PFSK-1 (cell line): Measurements from ENCODE around the gene EXOSC5.

Experiments used
- POLR2AphosphoS5 ChIP-seq: IDR thresholded peaks from 2 replicates; pipeline ENCODE4 v1.6.1; 2012; ENCODE audit warnings: low read depth, mild to moderate bottlenecking, control low read depth, low read length, moderate library complexity
- SIN3A ChIP-seq: IDR thresholded peaks from 2 replicates; pipeline ENCODE4 v1.6.1; 2012; ENCODE audit warnings: mild to moderate bottlenecking, low read length, moderate library complexity, borderline replicate concordance; ENCODE audit not compliant: insufficient read depth

DNA sequence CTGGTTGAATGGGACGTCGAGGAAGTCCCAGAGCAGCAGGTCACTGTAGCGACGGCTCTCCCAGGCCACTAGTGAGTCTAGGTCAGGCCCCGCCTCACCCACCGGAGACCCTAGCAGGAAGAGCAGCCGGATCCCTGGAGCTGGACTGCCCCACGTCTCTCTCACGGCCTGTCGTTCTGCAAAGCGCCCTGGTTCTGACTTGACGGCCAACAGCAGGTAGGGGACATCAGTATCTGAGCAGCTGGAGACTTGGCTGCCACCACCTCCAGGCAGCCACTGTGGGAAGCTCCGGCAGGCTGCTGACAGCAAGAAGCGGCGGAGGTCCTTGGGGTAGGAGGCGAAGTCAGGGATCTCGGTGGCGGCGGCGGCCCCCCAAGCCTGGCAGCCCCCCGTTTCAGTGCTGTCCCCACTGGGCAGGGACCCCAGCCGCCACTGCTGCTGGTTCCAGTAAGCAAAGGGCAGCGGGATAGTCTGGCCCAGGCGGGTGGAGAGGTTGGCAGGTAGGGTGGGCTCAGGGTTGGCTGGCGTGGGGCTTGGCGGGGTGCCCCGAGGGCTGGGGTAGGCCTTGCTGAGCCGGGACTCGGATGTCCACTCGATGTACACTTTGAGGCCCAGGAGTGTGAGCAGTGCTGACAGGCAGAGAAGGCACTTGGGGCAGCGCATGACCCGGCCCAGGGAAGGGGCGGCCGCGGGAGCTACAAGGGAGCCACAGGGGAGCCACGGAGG is 29.1 kb upstream of the EXOSC5 start:
- TF ChIP-seq SIN3A = no peak
- no peak for TF ChIP-seq POLR2AphosphoS5
